SK-N-SH (cell line): ENCODE results near the gene SYTL4. TPM values are rescaled to one million over a fixed set of nuclear protein-coding genes. Genes with fewer than 3 reads are reported as not detected.
A peak's percentile ranks its signal among the peaks of the same experiment; 100 is the strongest.

Experiments
- CTCF ChIA-PET: fragments of 300-600, 350-600 bp; formaldehyde crosslinking; extraction: SDS; loops from one replicate; lab custom pipeline; 2021; lab: Yijun Ruan, JAX
- POLR2A ChIA-PET: fragments of 350-600 bp; sonication (Branson Sonifier 250); formaldehyde crosslinking; extraction: SDS; loops from one replicate; lab custom pipeline; 2020; ENCODE audit warnings: antibody characterized with exemption, inconsistent platforms; lab: Yijun Ruan, JAX
- DNase-seq: peaks from one replicate; pipeline ENCODE4 v3.0.0; 2012
- H2AFZ ChIP-seq: fragments of 200-600 bp; sonication (generic); 2 replicates; pipeline ENCODE4 v1.8.1; 2016; ENCODE audit warnings: antibody characterized with exemption, mild to moderate bottlenecking, low read depth
- H3F3A ChIP-seq: fragments of 200-600 bp; sonication (generic); replicated peaks from 2 replicates; pipeline ENCODE3; 2016; ENCODE audit warnings: antibody characterized with exemption, mild to moderate bottlenecking; ENCODE audit not compliant: insufficient read depth
- H3K27ac ChIP-seq, 2 experiments: fragments of 200-500 bp in 1 of 2; fragments of 200-600 bp in 1 of 2; sonication (Bioruptor generic) in 1 of 2; sonication (generic), shearing (Covaris generic) in 1 of 2; 2 replicates each; pipeline versions ENCODE4 v1.5.1 to v1.6.1; 2014 to 2016; ENCODE audit warnings: low read depth in 2 of 2, inconsistent platforms in 1 of 2, low read length in 1 of 2, mild to moderate bottlenecking in 1 of 2, mixed read lengths in 1 of 2
- H3K27me3 ChIP-seq: fragments of 200-600 bp; sonication (generic), shearing (Covaris generic); 2 replicates; pipeline ENCODE4 v1.6.1; 2016; ENCODE audit warnings: mixed run types; ENCODE audit not compliant: insufficient read depth
- H3K36me3 ChIP-seq, 2 experiments: fragments of 200-500 bp in 1 of 2; fragments of 200-600 bp in 1 of 2; sonication (Bioruptor generic) in 1 of 2; sonication (generic) in 1 of 2; replicated peaks in 1 of 2; 2 replicates each; pipeline versions ENCODE3 to v1.5.1; 2014 to 2016; ENCODE audit warnings: low read length in 1 of 2, mild to moderate bottlenecking in 1 of 2; ENCODE audit not compliant: insufficient read depth in 2 of 2, control insufficient read depth in 1 of 2
- H3K4me1 ChIP-seq, 2 experiments: fragments of 200-500 bp in 1 of 2; fragments of 200-600 bp in 1 of 2; sonication (Bioruptor generic) in 1 of 2; sonication (generic), shearing (Covaris generic) in 1 of 2; 2 replicates each; pipeline versions ENCODE4 v1.5.1 to v1.6.1; 2014 to 2016; ENCODE audit warnings: low read depth in 1 of 2, low read length in 1 of 2, mixed run types in 1 of 2; ENCODE audit not compliant: insufficient read depth in 2 of 2, control insufficient read depth in 1 of 2
- H3K4me2 ChIP-seq: fragments of 200-600 bp; sonication (generic), shearing (Covaris generic); 2 replicates; pipeline ENCODE4 v1.6.1; 2017; ENCODE audit warnings: mixed run types
- H3K4me3 ChIP-seq, 2 experiments: fragments of 200-500 bp in 1 of 2; fragments of 200-600 bp in 1 of 2; sonication (Bioruptor generic) in 1 of 2; sonication (generic), shearing (Covaris generic) in 1 of 2; 2 replicates each; pipeline versions ENCODE4 v1.5.1 to v1.8.1; 2014 to 2016; ENCODE audit warnings: low read depth in 2 of 2, inconsistent platforms in 1 of 2, low read length in 1 of 2, mild to moderate bottlenecking in 1 of 2, mixed read lengths in 1 of 2, moderate library complexity in 1 of 2
- H3K79me2 ChIP-seq: fragments of 200-600 bp; sonication (generic); 2 replicates; pipeline ENCODE4 v1.8.1; 2017; ENCODE audit warnings: mild to moderate bottlenecking; ENCODE audit not compliant: insufficient read depth
- H3K9ac ChIP-seq: fragments of 200-600 bp; sonication (generic); 2 replicates; pipeline ENCODE4 v1.6.1; 2017; ENCODE audit warnings: mixed run types
- H3K9me2 ChIP-seq: fragments of 200-600 bp; sonication (generic); 2 replicates; pipeline ENCODE4 v1.6.1; 2017; ENCODE audit warnings: mixed run types
- H3K9me3 ChIP-seq: fragments of 200-600 bp; sonication (generic); 2 replicates; pipeline ENCODE4 v1.6.1; 2017; ENCODE audit warnings: mixed run types, mild to moderate bottlenecking, moderate library complexity
- H4K20me1 ChIP-seq: fragments of 200-600 bp; sonication (generic); 2 replicates; pipeline ENCODE4 v1.6.1; 2017; ENCODE audit warnings: mild to moderate bottlenecking, mixed run types; ENCODE audit not compliant: insufficient read depth
- FOXM1 ChIP-seq: IDR thresholded peaks from 2 replicates; pipeline ENCODE4 v1.4.0; 2012; ENCODE audit warnings: low read depth, mild to moderate bottlenecking
- GABPA ChIP-seq: IDR thresholded peaks from 2 replicates; pipeline ENCODE4 v1.4.0; 2012; ENCODE audit warnings: low read depth, mild to moderate bottlenecking
- MEF2A ChIP-seq: IDR thresholded peaks from 2 replicates; pipeline ENCODE4 v1.4.0; 2012; ENCODE audit warnings: low read depth, borderline replicate concordance
- MXI1 ChIP-seq: IDR thresholded peaks from 2 replicates; pipeline ENCODE4 v1.6.1; 2012; ENCODE audit warnings: mild to moderate bottlenecking, low read depth, low read length, improper control_type of control experiment
- RCOR1 ChIP-seq: fragments of 150-350 bp; IDR thresholded peaks from 2 replicates; pipeline ENCODE4 v1.6.1; 2017; ENCODE audit warnings: antibody characterized with exemption, low read length
- RFX5 ChIP-seq: IDR thresholded peaks from 2 replicates; pipeline ENCODE4 v1.6.1; 2012; ENCODE audit warnings: mild to moderate bottlenecking, improper control_type of control experiment, low read length
- SMC3 ChIP-seq: IDR thresholded peaks from 2 replicates; pipeline ENCODE4 v1.6.1; 2012; ENCODE audit warnings: low read depth, low read length, improper control_type of control experiment
- TAF1 ChIP-seq: IDR thresholded peaks from 2 replicates; pipeline ENCODE4 v1.6.1; 2012; ENCODE audit warnings: low read depth, mild to moderate bottlenecking, low read length, moderate library complexity, borderline replicate concordance
- USF1 ChIP-seq: IDR thresholded peaks from 2 replicates; pipeline ENCODE4 v1.4.0; 2012; ENCODE audit warnings: low read depth, borderline replicate concordance
- USF2 ChIP-seq: fragments of 150-350 bp; IDR thresholded peaks from 2 replicates; pipeline ENCODE4 v1.6.1; 2017; ENCODE audit warnings: antibody characterized with exemption, low read length, low read depth, borderline replicate concordance
- YY1 ChIP-seq: IDR thresholded peaks from 2 replicates; pipeline ENCODE4 v1.4.0; 2012; ENCODE audit warnings: low read depth, mild to moderate bottlenecking
- ZBTB33 ChIP-seq: IDR thresholded peaks from 2 replicates; pipeline ENCODE4 v1.4.0; 2012; ENCODE audit warnings: low read depth, borderline replicate concordance
- WGBS: methylation state at CpG from one replicate; pipeline ENCODE4 v1.1.6; 2017; ENCODE audit warnings: low lambda C conversion rate; 5-methylcytosine and 5-hydroxymethylcytosine counted together
- polyA plus RNA-seq, 3 experiments: library from polyadenylated mRNA; depleted of rRNA; stranded (reverse); fragments of >200 nt; gene quantifications; 2 replicates each; pipeline ENCODE4 v1.2.3, GENCODE V29; 2012

SYTL4 gene
- polyA plus RNA-seq, 1 of the 3 experiments (the other 2 are of a cell fraction): 2.3 TPM

- H3F3A ChIP-seq: no peaks in the 10 kb centered on the region
- WGBS: 8% methylated on average over 1 of the region's 1 CpG
- 0 out of 2 replicates have a peak, but pooled peaks cover 4% of the 10 kb centered on the region for H3K27me3 ChIP-seq
- H2AFZ ChIP-seq: no peak overlapping the region
- H3K9me2 ChIP-seq: no peaks in the 10 kb centered on the region
- no peak overlapping the region for H3K4me2 ChIP-seq
- POLR2A ChIA-PET: no interaction called here
- no peak overlapping the region for H3K4me3 ChIP-seq
- H3K9ac ChIP-seq: no peak overlapping the region
- H3K79me2 ChIP-seq: no peaks in the 10 kb centered on the region
- H4K20me1 ChIP-seq: no peaks in the 10 kb centered on the region
- H3K4me1 ChIP-seq: peaks cover 0 to 14% of the 10 kb centered on the region in 2 experiments; a peak in 1 of 4 replicates
- DNase-seq: no peak
- no peak overlapping the region for H3K27ac ChIP-seq
- CTCF ChIA-PET: interaction anchor here (2.2 to 2.5 kb wide), 2 partner anchors 10 to 121 kb away, joined by 7 to 16 read pairs; partner anchors contain the start of gene TSPAN6
- TF ChIP-seq MXI1 (no peak), ZBTB33 (no peak), GABPA (no peak), MEF2A (no peak), RCOR1 (no peak), USF2 (no peak), USF1 (no peak), FOXM1 (no peak)
- no peaks in the 10 kb centered on the region for H3K36me3 ChIP-seq
- no peaks in the 10 kb centered on the region for H3K9me3 ChIP-seq
Observed at GRCh38 chrX:100647095-100647494, 84.8 kb downstream of the SYTL4 start.

GRCh38 chrX:100645106-100645505 is 86.8 kb downstream of the SYTL4 start:
- Histone ChIP-seq H3K36me3 (no peaks in the 10 kb centered on the region), H3K9ac (no peak overlapping the region), H3F3A (no peaks in the 10 kb centered on the region), H3K9me3 (no peaks in the 10 kb centered on the region), H3K27ac (no peak overlapping the region), H3K4me1 (peaks cover 0 to 14% of the 10 kb centered on the region in 2 experiments; a peak in 1 of 4 replicates), H3K79me2 (no peaks in the 10 kb centered on the region), H3K27me3 (0 out of 2 replicates have a peak, but pooled peaks cover 4% of the 10 kb centered on the region), H3K9me2 (no peaks in the 10 kb centered on the region), H3K4me2 (peak overlapping the region; percentile 63)
- DNase-seq: no peak
- TF ChIP-seq YY1: no peak
- TF ChIP-seq TAF1: no peak
- no peak for TF ChIP-seq RFX5
- TF ChIP-seq RCOR1: no peak
- TF ChIP-seq SMC3: no peak
- TF ChIP-seq, all 33 proteins: peak for 0
- ChIA-PET POLR2A (no interaction called here), CTCF (interaction anchor here (0.7 to 2.9 kb wide), 3 partner anchors 9 to 124 kb away, joined by 3 to 10 read pairs (median 6); no protein-coding TSS in a partner anchor)
- Histone ChIP-seq H4K20me1 (no peaks in the 10 kb centered on the region), H2AFZ (no peak overlapping the region), H3K4me3 (no peak overlapping the region)
- WGBS: 48% methylated on average over 4 of the region's 4 CpGs
